K562 (cell line): ENCODE data around the gene ST8SIA2. TPM values are rescaled to one million over a fixed set of nuclear protein-coding genes. Genes with fewer than 3 reads are reported as not detected.

Experiments
- ATAC-seq: fragments of 200-7000 bp; cut with Tn5 transposase; 3 replicates; pipeline ENCODE4 v1.9.1; 2020; ENCODE audit warnings: moderate library complexity
- BruUV-seq: library from RNA; stranded (reverse); fragments of 400-500 nt; replicated peaks from 2 replicates; lab custom pipeline; 2021; lab: Mats Ljungman, UMichigan
- CTCF ChIA-PET: fragments of 300-600 bp; formaldehyde crosslinking; extraction: SDS; loops from one replicate; lab custom pipeline; 2021; ENCODE audit warnings: low intra/inter-chr PET ratio; lab: Yijun Ruan, JAX
- POLR2A ChIA-PET: fragments of 300-600, 350-650 bp; sonication (Branson Sonifier 250); formaldehyde crosslinking; extraction: SDS; loops from one replicate; lab custom pipeline; 2021; ENCODE audit warnings: antibody characterized with exemption, inconsistent platforms; lab: Yijun Ruan, JAX
- DNase-seq, 4 experiments: peaks; one replicate each; pipeline versions ENCODE4 v3.0.0 to v3.0.0-alpha.2; 2011 to 2018; ENCODE audit warnings: low spot score in 3 of 4, mixed read lengths in 3 of 4; ENCODE audit errors: extremely low read depth in 1 of 4
- FAIRE-seq: peaks from 2 replicates; lab custom pipeline; 2011; peaks lifted over from hg19 to GRCh38; lab: Jason Lieb, UNC
- H2AFZ ChIP-seq: 2 replicates; pipeline ENCODE4 v1.6.0; 2011; ENCODE audit warnings: low read depth, low read length, control low read depth, inconsistent platforms
- H3K27ac ChIP-seq: fragments of 200-600 bp; 3 replicates; pipeline ENCODE4 v1.8.0; 2011; ENCODE audit warnings: low read depth, mild to moderate bottlenecking, control low read depth, inconsistent platforms, low read length, moderate library complexity, mixed read lengths; ENCODE audit errors: extremely low read depth
- H3K27me3 ChIP-seq, 2 experiments: fragments of 300-600 bp in 1 of 2; 2 replicates in 1 of 2; 3 replicates in 1 of 2; pipeline versions ENCODE4 v1.6.0 to v1.8.0; 2011; ENCODE audit warnings: inconsistent platforms in 2 of 2, low read length in 2 of 2, mild to moderate bottlenecking in 1 of 2, mixed read lengths in 1 of 2, moderate library complexity in 1 of 2; ENCODE audit not compliant: control insufficient read depth in 2 of 2, insufficient read depth in 2 of 2
- H3K36me3 ChIP-seq: fragments of 300-600 bp; 3 replicates; pipeline ENCODE4 v1.8.0; 2011; ENCODE audit warnings: mild to moderate bottlenecking, low read length, inconsistent platforms; ENCODE audit not compliant: control insufficient read depth, insufficient read depth
- H3K4me1 ChIP-seq, 2 experiments: fragments of 200-600 bp in 1 of 2; replicated peaks in 1 of 2; 2 replicates in 1 of 2; 3 replicates in 1 of 2; pipeline versions ENCODE4 v1.5.1 to v1.8.0; 2011; ENCODE audit warnings: inconsistent platforms in 2 of 2, low read length in 2 of 2, mild to moderate bottlenecking in 1 of 2, mixed read lengths in 1 of 2, moderate library complexity in 1 of 2; ENCODE audit not compliant: control insufficient read depth in 2 of 2, insufficient read depth in 2 of 2
- H3K4me2 ChIP-seq: 2 replicates; pipeline ENCODE4 v1.6.1; 2011; ENCODE audit warnings: low read length, control low read depth, inconsistent platforms, mixed read lengths; ENCODE audit not compliant: insufficient read depth
- H3K4me3 ChIP-seq: fragments of 200-600 bp; sonication (generic), shearing (Covaris generic); 2 replicates; pipeline ENCODE4 v1.5.1; 2016; ENCODE audit warnings: control low read depth, inconsistent platforms
- H3K79me2 ChIP-seq: fragments of 200-600 bp; 3 replicates; pipeline ENCODE4 v1.8.0; 2011; ENCODE audit warnings: low read length, inconsistent platforms; ENCODE audit not compliant: control insufficient read depth, insufficient read depth
- H3K9ac ChIP-seq, 2 experiments: 2 replicates each; pipeline versions ENCODE4 v1.6.0 to v1.6.1; 2011; ENCODE audit warnings: low read depth in 2 of 2, low read length in 2 of 2, control low read depth in 1 of 2, inconsistent platforms in 1 of 2, mild to moderate bottlenecking in 1 of 2, mixed read lengths in 1 of 2; ENCODE audit not compliant: insufficient read depth in 1 of 2
- H3K9me1 ChIP-seq: one replicate; pipeline ENCODE4 v1.6.0; 2011; ENCODE audit warnings: inconsistent platforms, mild to moderate bottlenecking, low read length, moderate library complexity; ENCODE audit not compliant: control insufficient read depth, insufficient read depth
- H3K9me3 ChIP-seq: replicated peaks from 2 replicates; pipeline ENCODE4 v1.5.1; 2011; ENCODE audit warnings: low read depth, low read length, inconsistent platforms; ENCODE audit not compliant: control insufficient read depth, insufficient read depth
- H4K20me1 ChIP-seq: replicated peaks from 2 replicates; pipeline ENCODE4 v1.6.1; 2011; ENCODE audit warnings: low read length, inconsistent platforms, mixed read lengths; ENCODE audit not compliant: control insufficient read depth, insufficient read depth
- BACH1 ChIP-seq: fragments of 200-800 bp; sonication (Bioruptor generic); IDR thresholded peaks from 2 replicates; pipeline ENCODE4 v1.6.1; 2016; ENCODE audit warnings: missing genetic modification characterization, missing compliant biosample characterization
- CREBBP ChIP-seq: IDR thresholded peaks from one replicate; pipeline ENCODE4 v1.6.1; 2012; ENCODE audit warnings: low read depth, mild to moderate bottlenecking, control low read depth, inconsistent platforms, low read length
- DPF2 ChIP-seq: fragments of 450-650 bp; IDR thresholded peaks from 2 replicates; pipeline ENCODE4 v1.6.1; 2016
- IRF2 ChIP-seq: sonication (generic); formaldehyde crosslinking; IDR thresholded peaks from 2 replicates; pipeline ENCODE4 v1.8.1; 2022; ENCODE audit warnings: mild to moderate bottlenecking, missing genetic modification reagents
- JUND ChIP-seq, 2 experiments: IDR thresholded peaks; 2 replicates in 1 of 2; 3 replicates in 1 of 2; pipeline ENCODE4 v1.6.1; 2011; ENCODE audit warnings: borderline replicate concordance in 2 of 2, low read depth in 2 of 2, low read length in 2 of 2, improper control_type of control experiment in 1 of 2, missing biosample characterization in 1 of 2, missing genetic modification characterization in 1 of 2, missing genetic modification reagents in 1 of 2
- KDM1A ChIP-seq, 2 experiments: fragments of 450-650 bp; IDR thresholded peaks; 2 replicates each; pipeline ENCODE4 v1.6.1; 2016; ENCODE audit warnings: mild to moderate bottlenecking in 2 of 2
- MAFF ChIP-seq: IDR thresholded peaks from 2 replicates; pipeline ENCODE4 v1.6.1; 2012; ENCODE audit warnings: low read length, improper control_type of control experiment
- NCOA2 ChIP-seq, 2 experiments: fragments of 450-650 bp; IDR thresholded peaks; 2 replicates each; pipeline ENCODE4 v1.6.1; 2018; ENCODE audit warnings: mild to moderate bottlenecking in 2 of 2, moderate library complexity in 1 of 2; ENCODE audit not compliant: partially characterized antibody in 2 of 2
- NFE2 ChIP-seq: IDR thresholded peaks from 2 replicates; pipeline ENCODE4 v1.6.1; 2014; ENCODE audit warnings: antibody characterized with exemption, low read depth
- NFE2L1 ChIP-seq: fragments of 450-650 bp; IDR thresholded peaks from 2 replicates; pipeline ENCODE4 v1.6.1; 2016; ENCODE audit warnings: missing genetic modification characterization, low read depth, mild to moderate bottlenecking, missing compliant biosample characterization, moderate library complexity, borderline replicate concordance
- PKNOX1 ChIP-seq: fragments of 450-650 bp; IDR thresholded peaks from 2 replicates; pipeline ENCODE4 v1.6.1; 2016
- SIRT6 ChIP-seq: IDR thresholded peaks from one replicate; pipeline ENCODE4 v1.6.1; 2012; ENCODE audit warnings: low read depth, mild to moderate bottlenecking, control low read depth, inconsistent platforms, low read length, moderate library complexity
- SREBF2 ChIP-seq: sonication (generic); formaldehyde crosslinking; IDR thresholded peaks from 2 replicates; pipeline ENCODE4 v1.4.0; 2020; ENCODE audit warnings: mild to moderate bottlenecking, missing genetic modification reagents
- TRIM24 ChIP-seq, 2 experiments: fragments of 450-650 bp; IDR thresholded peaks; 2 replicates each; pipeline ENCODE4 v1.6.1; 2016
- ZBTB12 ChIP-seq: fragments of 250-450 bp; sonication (Bioruptor Pico); IDR thresholded peaks from 2 replicates; pipeline ENCODE4 v1.4.0; 2020
- ZNF140 ChIP-seq: fragments of 250-450 bp; sonication (Bioruptor Pico); IDR thresholded peaks from 2 replicates; pipeline ENCODE4 v1.8.0; 2021; ENCODE audit warnings: moderate library complexity, mild to moderate bottlenecking, inconsistent platforms
- WGBS: fragments of 100-300 bp; shearing (Covaris generic); methylation state at CpG from one replicate; pipeline ENCODE4 v1.1.6; 2016; ENCODE audit warnings: low coverage, mixed read lengths; ENCODE audit not compliant: insufficient coverage; ENCODE audit errors: missing lambda C conversion rate; 5-methylcytosine and 5-hydroxymethylcytosine counted together
- in situ Hi-C: fragments of 300-500 bp; cut with MboI; formaldehyde crosslinking; loops from 4 replicates; pipeline ENCODE4 v1.15.0; 2018; ENCODE audit warnings: inconsistent platforms, mixed read lengths
- intact Hi-C: fragments of 100-400 bp; cut with micrococcal nuclease; formaldehyde crosslinking; loops from 2 replicates; pipeline ENCODE4 v1.14.2; 2022
- polyA plus RNA-seq, 8 experiments: library from polyadenylated mRNA; depleted of rRNA in 4 of 8; stranded (reverse) in 5 of 8; unstranded in 3 of 8; fragments of >200 nt; fragmentation: Nextera tagmentation in 2 of 8; fragmentation: Illumina TruSeq in 1 of 8; extraction: Ambion mirVana in 2 of 8; extraction: Trizol in 1 of 8; gene quantifications; 2 replicates each; pipeline versions ENCODE4 v1.2.1 to v1.2.3, GENCODE V29; 2011 to 2014; ENCODE audit warnings: inconsistent platforms in 1 of 8, missing spikeins in 1 of 8
- total RNA-seq, 7 experiments: library from RNA; depleted of rRNA in 6 of 7; stranded (reverse); fragments of >200 nt in 6 of 7; fragmentation: Illumina TruSeq in 2 of 7; extraction: Trizol in 2 of 7; gene quantifications; 2 replicates each; pipeline versions ENCODE4 v1.2.1 to v1.2.3, GENCODE V29; 2011 to 2021; ENCODE audit warnings: low replicate concordance in 1 of 7

Gene ST8SIA2
- total and polyA plus RNA-seq, 9 of the 15 experiments (the other 6 are each of a cell fraction or from before 2014, with no cell fraction given), result not detected

- Histone ChIP-seq H3K79me2 (no peaks in the 10 kb centered on the region), H3K4me2 (peak overlapping the region; percentile 51; the same call in 1 of the 2 replicates), H3K9me1 (no peaks in the 10 kb centered on the region), H3K4me1 (peaks cover 0 to 7% of the 10 kb centered on the region in 2 experiments; a peak in 2 of 5 replicates), H3K9me3 (no peaks in the 10 kb centered on the region), H4K20me1 (no peaks in the 10 kb centered on the region), H3K36me3 (no peaks in the 10 kb centered on the region), H2AFZ (peak overlapping the region; percentile 75), H3K4me3 (no peak overlapping the region), H3K27me3 (peaks cover 12 to 37% of the 10 kb centered on the region in 2 experiments; a peak in 4 of 5 replicates), H3K27ac (peak overlapping the region; percentile 25; the same call in 1 of the 3 replicates), H3K9ac (no peak overlapping the region)
- in situ Hi-C loops, result no loop called here
- no TSS peak for BruUV-seq
- intact Hi-C loops, result no loop called here
- POLR2A ChIA-PET, result interaction anchor here (0.7 to 1.3 kb wide), 2 partner anchors 10 to 13 kb away, joined by 3 to 6 read pairs; no protein-coding TSS in a partner anchor
- DNase-seq, result peak; percentile 40 to 54 (median 52)
- FAIRE-seq, result peak; percentile 81
- WGBS, result 0% methylated on average over 2 of the region's 2 CpGs
- CTCF ChIA-PET, result no interaction called here
- ATAC-seq, result peak; percentile 84
- TF ChIP-seq PKNOX1 (peak; percentile 34; the same call in 1 of the 2 replicates), NFE2 (peak; percentile 96), IRF2 (CRISPR knock-in tag) (no peak), BACH1 (tag) (peak; percentile 99), TRIM24 (IDR thresholded peaks at IDR 0.05) (peak in 1 of 2 experiments; percentile 52; a peak in 1 of 4 replicates), SREBF2 (CRISPR knock-in tag) (no peak), JUND (IDR thresholded peaks at IDR 0.05; ENCODE audit: borderline replicate concordance, low read depth, low read length) (0 out of 2 replicates have a peak, but pooled peaks have one; percentile 65), JUND (tag; IDR thresholded peaks at IDR 0.05; ENCODE audit: borderline replicate concordance, low read depth, low read length) (peak; percentile 78; the same call in 2 of the 3 replicates), SIRT6 (no peak), NCOA2 (IDR thresholded peaks at IDR 0.05; ENCODE audit: partially characterized antibody in 2 of 2) (no peak), MAFF (peak; percentile 98), CREBBP (no peak), KDM1A (IDR thresholded peaks at IDR 0.05) (no peak), ZNF140 (CRISPR knock-in tag) (no peak), DPF2 (peak; percentile 82), NFE2L1 (peak; percentile 96), ZBTB12 (CRISPR knock-in tag) (no peak)
Observed at GRCh38 chr15:92429378-92430068, 35.8 kb downstream of the ST8SIA2 start.
